Endothelial cell of umbilical vein (primary cell): ENCODE data around the gene ZMYM4. TPM values are rescaled to one million over a fixed set of nuclear protein-coding genes. Genes with fewer than 3 reads are reported as not detected.

Source experiments
- BruUV-seq: library from RNA; stranded (reverse); fragments of 400-500 nt; replicated peaks from 2 replicates; lab custom pipeline; 2021; lab: Mats Ljungman, UMichigan
- CTCF ChIA-PET: fragments of 300-600, 350-600 bp; sonication (Branson Sonifier 250); formaldehyde crosslinking; loops from one replicate; lab custom pipeline; 2021; ENCODE audit warnings: antibody characterized with exemption, inconsistent platforms; lab: Charles Lee
- POLR2A ChIA-PET: fragments of 300-600, 350-600 bp; sonication (Branson Sonifier 250); formaldehyde crosslinking; loops from one replicate; lab custom pipeline; 2021; ENCODE audit warnings: antibody characterized with exemption, inconsistent platforms; lab: Charles Lee
- DNase-seq: peaks from one replicate; pipeline ENCODE4 v3.0.0-alpha.2; 2011; ENCODE audit warnings: low read depth, low spot score
- FAIRE-seq: peaks from 2 replicates; lab custom pipeline; 2011; peaks lifted over from hg19 to GRCh38; lab: Jason Lieb, UNC
- H2AFZ ChIP-seq: 2 replicates; pipeline ENCODE4 v1.6.0; 2012; ENCODE audit warnings: low read depth, low read length, control low read depth, inconsistent platforms
- H3K27ac ChIP-seq: 2 replicates; pipeline ENCODE4 v1.5.1; 2011; ENCODE audit warnings: low read depth, mild to moderate bottlenecking, control low read depth, low read length, moderate library complexity; ENCODE audit not compliant: insufficient read depth
- H3K27me3 ChIP-seq, 2 experiments: 2 replicates each; pipeline versions ENCODE4 v1.6.0 to v1.6.1; 2011; ENCODE audit warnings: low read length in 2 of 2, mixed read lengths in 1 of 2; ENCODE audit not compliant: control insufficient read depth in 2 of 2, insufficient read depth in 2 of 2
- H3K36me3 ChIP-seq, 2 experiments: 2 replicates in 1 of 2; 3 replicates in 1 of 2; pipeline ENCODE4 v1.5.1; 2011; ENCODE audit warnings: low read length in 2 of 2, mild to moderate bottlenecking in 1 of 2, moderate library complexity in 1 of 2; ENCODE audit not compliant: control insufficient read depth in 2 of 2, insufficient read depth in 2 of 2; ENCODE audit errors: extremely low read depth in 1 of 2
- H3K4me1 ChIP-seq: 3 replicates; pipeline ENCODE4 v1.5.1; 2011; ENCODE audit warnings: mild to moderate bottlenecking, low read length; ENCODE audit not compliant: control insufficient read depth, insufficient read depth; ENCODE audit errors: extremely low read depth
- H3K4me2 ChIP-seq: 2 replicates; pipeline ENCODE4 v1.6.1; 2011; ENCODE audit warnings: low read length, control low read depth, mixed read lengths; ENCODE audit not compliant: insufficient read depth
- H3K4me3 ChIP-seq, 3 experiments: fragments of 200-600 bp in 1 of 3; sonication (generic), shearing (Covaris generic) in 1 of 3; replicated peaks in 1 of 3; 2 replicates each; pipeline ENCODE4 v1.5.1; 2011 to 2016; ENCODE audit warnings: control low read depth in 3 of 3, low read length in 3 of 3, mild to moderate bottlenecking in 2 of 3, inconsistent platforms in 1 of 3, low read depth in 1 of 3, moderate library complexity in 1 of 3; ENCODE audit not compliant: insufficient read depth in 1 of 3
- H3K79me2 ChIP-seq: 2 replicates; pipeline ENCODE4 v1.6.0; 2012; ENCODE audit warnings: low read length, inconsistent platforms; ENCODE audit not compliant: control insufficient read depth, insufficient read depth
- H3K9ac ChIP-seq: replicated peaks from 2 replicates; pipeline ENCODE3; 2011; ENCODE audit warnings: low read length, control low read depth; ENCODE audit not compliant: insufficient read depth; ENCODE audit errors: extremely low read depth
- H3K9me1 ChIP-seq: replicated peaks from 3 replicates; pipeline ENCODE4 v1.6.0; 2011; ENCODE audit warnings: mild to moderate bottlenecking, low read length; ENCODE audit not compliant: control insufficient read depth, insufficient read depth; ENCODE audit errors: extremely low read depth
- H3K9me3 ChIP-seq: replicated peaks from 2 replicates; pipeline ENCODE4 v1.5.1; 2012; ENCODE audit warnings: low read length, inconsistent platforms; ENCODE audit not compliant: control insufficient read depth, insufficient read depth
- H4K20me1 ChIP-seq: replicated peaks from 2 replicates; pipeline ENCODE3; 2011; ENCODE audit warnings: mild to moderate bottlenecking, low read length; ENCODE audit not compliant: control insufficient read depth, insufficient read depth; ENCODE audit errors: extremely low read depth
- CTCF ChIP-seq, 2 donors: IDR thresholded peaks; 1 replicate in 1 of 2; 2 replicates in 1 of 2; pipeline ENCODE4 v1.5.1; 2011; ENCODE audit warnings: low read length in 2 of 2, mild to moderate bottlenecking in 2 of 2, moderate library complexity in 2 of 2, control low read depth in 1 of 2, inconsistent platforms in 1 of 2, low read depth in 1 of 2; ENCODE audit not compliant: insufficient read depth in 1 of 2; ENCODE audit errors: extremely low read depth in 1 of 2
- EZH2 ChIP-seq: IDR thresholded peaks from 2 replicates; pipeline ENCODE4 v1.6.1; 2012; ENCODE audit warnings: borderline replicate concordance, low read depth, mild to moderate bottlenecking, moderate library complexity, low read length, inconsistent platforms; ENCODE audit not compliant: severe bottlenecking
- FOS ChIP-seq: IDR thresholded peaks from 2 replicates; pipeline ENCODE4 v1.6.1; 2011; ENCODE audit warnings: mild to moderate bottlenecking, low read length, moderate library complexity, borderline replicate concordance; ENCODE audit not compliant: insufficient read depth
- GATA2 ChIP-seq: IDR thresholded peaks from 2 replicates; pipeline ENCODE4 v1.7.0; 2011; ENCODE audit warnings: low read depth, mild to moderate bottlenecking, moderate library complexity, mixed read lengths, low read length; ENCODE audit not compliant: insufficient read length, insufficient read depth
- JUN ChIP-seq: IDR thresholded peaks from 2 replicates; pipeline ENCODE4 v1.6.1; 2011; ENCODE audit warnings: borderline replicate concordance, low read depth; ENCODE audit not compliant: insufficient read length, insufficient read depth
- MAX ChIP-seq: IDR thresholded peaks from 2 replicates; pipeline ENCODE4 v1.6.1; 2011; ENCODE audit not compliant: insufficient read depth, insufficient read length
- MYC ChIP-seq: IDR thresholded peaks from one replicate; pipeline ENCODE4 v1.6.1; 2011; ENCODE audit warnings: mild to moderate bottlenecking, low read depth, low read length
- POLR2A ChIP-seq: IDR thresholded peaks from 2 replicates; pipeline ENCODE4 v1.6.1; 2012; ENCODE audit warnings: low read depth, mild to moderate bottlenecking, control low read depth, low read length
- POLR2AphosphoS5 ChIP-seq: IDR thresholded peaks from 2 replicates; pipeline ENCODE4 v1.6.1; 2012; ENCODE audit warnings: low read depth, mild to moderate bottlenecking, control low read depth, low read length, moderate library complexity; ENCODE audit not compliant: insufficient read depth
- dilution Hi-C: fragments of 300-500 bp; cut with MboI; formaldehyde crosslinking; loops from one replicate; pipeline ENCODE4 v1.15.0; 2019; ENCODE audit warnings: low sequenced_read_pairs; ENCODE audit not compliant: extremely low pct_ligation_motif_present
- intact Hi-C: fragments of 100-400 bp; cut with micrococcal nuclease; formaldehyde crosslinking; loops from one replicate; pipeline ENCODE4 v1.10.0; 2022
- polyA plus RNA-seq, 4 experiments: library from polyadenylated mRNA; depleted of rRNA in 3 of 4; stranded (reverse) in 3 of 4; unstranded in 1 of 4; fragments of >200 nt; gene quantifications; 2 replicates each; pipeline versions ENCODE4 v1.2.1 to v1.2.3, GENCODE V29; 2011 to 2012; ENCODE audit warnings: missing spikeins in 1 of 4
- total RNA-seq: library from RNA; stranded (reverse); gene quantifications from 2 replicates; pipeline ENCODE4 v1.2.3, GENCODE V29; 2021

ZMYM4 gene
- total and polyA plus RNA-seq, 2 donors (not counting 3 experiments of a cell fraction or from before 2014, with no cell fraction given): 15.3 to 65.0 TPM

- CTCF ChIA-PET: no interaction called here
- no peaks in the 10 kb centered on the region for H3K79me2 ChIP-seq
- peaks cover 12% of the 10 kb centered on the region for H3K4me1 ChIP-seq
- H3K9me3 ChIP-seq: no peaks in the 10 kb centered on the region
- no peaks in the 10 kb centered on the region for H4K20me1 ChIP-seq
- intact Hi-C loops (loop anchor here (10.0 kb wide), 1 partner anchor 167 kb away; no protein-coding TSS in a partner anchor), dilution Hi-C loops (no loop called here)
- no peak overlapping the region for H3K4me2 ChIP-seq
- no peak for FAIRE-seq
- DNase-seq: no peak
- POLR2A ChIA-PET: no interaction called here
- no peak overlapping the region for H3K4me3 ChIP-seq
- BruUV-seq: no TSS peak
- TF ChIP-seq JUN (no peak), FOS (no peak), POLR2AphosphoS5 (no peak), EZH2 (no peak), CTCF (IDR thresholded peaks at IDR 0.05; ENCODE audit: extremely low read depth in 1 of 2, insufficient read depth in 1 of 2, low read depth in 1 of 2, low read length in 2 of 2) (no peak), MYC (no peak), POLR2A (no peak), MAX (no peak), GATA2 (no peak)
- no peaks in the 10 kb centered on the region for H3K27me3 ChIP-seq
- H2AFZ ChIP-seq: no peak overlapping the region
- H3K9me1 ChIP-seq: no peaks in the 10 kb centered on the region
- H3K9ac ChIP-seq: no peak overlapping the region
- no peak overlapping the region for H3K27ac ChIP-seq
- no peaks in the 10 kb centered on the region for H3K36me3 ChIP-seq
Measured at GRCh38 chr1:35371506-35371905, 103.0 kb downstream of the ZMYM4 start.
